GM12864 (cell line): ENCODE data around the gene RABL3.

Experiments used
- DNase-seq: peaks from one replicate; pipeline ENCODE4 v3.0.0-alpha.2; 2011; ENCODE audit warnings: low read depth
- H3K4me3 ChIP-seq: 2 replicates; pipeline ENCODE4 v1.5.1; 2011; ENCODE audit warnings: mild to moderate bottlenecking, low read depth, low read length, control low read depth
- TF ChIP-seq, protein P1 (sequence below): IDR thresholded peaks from 2 replicates; pipeline ENCODE4 v1.5.1; 2011; ENCODE audit warnings: low read depth, mild to moderate bottlenecking, moderate library complexity, low read length, control low read depth, inconsistent platforms; ENCODE audit errors: missing control alignments

RABL3 gene

DNA sequence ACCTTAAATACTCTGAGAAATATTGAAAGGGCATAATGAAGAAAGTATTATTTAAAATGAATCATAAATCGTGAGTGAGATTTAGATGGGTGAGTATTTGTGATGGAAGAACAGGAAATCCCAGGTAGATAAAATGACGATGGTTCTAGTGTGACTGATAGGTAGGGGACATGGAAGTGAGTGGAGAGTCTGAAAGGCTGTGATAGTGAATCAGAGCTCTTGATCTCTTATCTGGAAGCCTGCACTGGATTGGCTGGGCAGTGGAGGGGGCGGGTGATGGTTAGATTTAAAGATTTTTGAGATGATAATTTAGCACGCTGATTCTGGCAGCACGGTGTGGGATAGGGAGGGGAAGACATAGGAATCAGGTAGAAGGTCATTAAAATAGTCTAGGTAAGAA lies 80.4 kb downstream of the RABL3 start:
- TF ChIP-seq, protein P1, sequence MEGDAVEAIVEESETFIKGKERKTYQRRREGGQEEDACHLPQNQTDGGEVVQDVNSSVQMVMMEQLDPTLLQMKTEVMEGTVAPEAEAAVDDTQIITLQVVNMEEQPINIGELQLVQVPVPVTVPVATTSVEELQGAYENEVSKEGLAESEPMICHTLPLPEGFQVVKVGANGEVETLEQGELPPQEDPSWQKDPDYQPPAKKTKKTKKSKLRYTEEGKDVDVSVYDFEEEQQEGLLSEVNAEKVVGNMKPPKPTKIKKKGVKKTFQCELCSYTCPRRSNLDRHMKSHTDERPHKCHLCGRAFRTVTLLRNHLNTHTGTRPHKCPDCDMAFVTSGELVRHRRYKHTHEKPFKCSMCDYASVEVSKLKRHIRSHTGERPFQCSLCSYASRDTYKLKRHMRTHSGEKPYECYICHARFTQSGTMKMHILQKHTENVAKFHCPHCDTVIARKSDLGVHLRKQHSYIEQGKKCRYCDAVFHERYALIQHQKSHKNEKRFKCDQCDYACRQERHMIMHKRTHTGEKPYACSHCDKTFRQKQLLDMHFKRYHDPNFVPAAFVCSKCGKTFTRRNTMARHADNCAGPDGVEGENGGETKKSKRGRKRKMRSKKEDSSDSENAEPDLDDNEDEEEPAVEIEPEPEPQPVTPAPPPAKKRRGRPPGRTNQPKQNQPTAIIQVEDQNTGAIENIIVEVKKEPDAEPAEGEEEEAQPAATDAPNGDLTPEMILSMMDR, result no peak
- H3K4me3 ChIP-seq, result no peak overlapping the region
- no peak for DNase-seq

DNA sequence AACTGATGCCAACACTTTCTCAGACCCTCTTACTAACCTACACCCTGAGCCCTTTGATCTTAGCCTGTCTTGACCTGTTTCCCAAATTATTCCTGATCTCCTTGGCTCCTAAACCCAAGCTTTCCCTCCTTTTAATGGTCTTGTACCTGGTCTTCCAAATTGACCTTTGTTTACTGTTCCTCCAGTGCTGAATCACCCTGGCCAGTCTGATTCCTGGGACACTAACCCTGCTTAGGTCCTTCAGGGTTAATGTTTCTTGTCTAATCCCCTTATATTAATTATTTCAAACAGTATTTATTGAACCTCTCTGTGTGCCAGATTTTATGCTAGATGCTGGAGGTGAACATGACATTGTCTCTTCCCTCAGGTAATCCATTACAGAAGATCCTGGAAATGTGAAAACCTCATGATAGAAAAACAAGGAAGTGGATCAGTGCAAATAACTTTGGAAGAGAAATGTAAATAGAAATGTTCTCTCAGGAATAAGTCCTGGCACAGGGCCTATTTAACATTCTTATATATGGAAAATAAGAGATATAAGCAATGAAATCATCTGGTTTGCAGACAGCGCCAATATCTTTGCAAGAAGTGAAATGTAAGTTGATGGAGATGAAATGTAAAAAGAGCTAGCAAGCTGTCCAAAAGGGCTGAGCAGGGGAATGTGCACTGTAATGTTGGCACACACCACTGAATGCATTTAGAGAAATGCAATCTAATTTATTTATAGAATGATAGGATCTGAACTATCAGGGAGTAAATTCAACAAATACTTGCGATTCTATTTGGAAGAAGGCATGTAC lies 81.0 kb downstream of the RABL3 start:
- no peak for DNase-seq
- TF ChIP-seq, protein P1, result no peak
- no peak overlapping the region for H3K4me3 ChIP-seq

DNA sequence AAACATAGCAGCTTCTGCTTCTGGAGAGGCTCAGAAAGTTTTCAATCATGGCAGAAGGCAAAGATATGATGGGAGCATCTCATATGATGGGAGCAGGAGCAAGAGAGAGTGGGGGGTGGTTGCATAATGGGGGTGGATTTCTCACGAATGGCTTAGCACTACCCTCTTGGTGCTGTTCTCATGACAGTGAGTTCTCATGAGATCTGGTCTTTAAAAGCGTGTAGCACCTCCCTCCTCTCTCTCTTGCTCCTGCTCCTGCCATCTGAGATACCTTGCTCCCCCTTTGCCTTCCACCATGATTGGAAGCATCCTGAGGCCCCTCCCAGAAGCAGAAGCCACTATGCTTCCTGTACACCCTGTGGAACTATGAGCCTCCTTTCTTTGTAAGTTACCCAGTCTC lies 82.5 kb downstream of the RABL3 start:
- H3K4me3 ChIP-seq, result no peak overlapping the region
- DNase-seq, result no peak

DNA sequence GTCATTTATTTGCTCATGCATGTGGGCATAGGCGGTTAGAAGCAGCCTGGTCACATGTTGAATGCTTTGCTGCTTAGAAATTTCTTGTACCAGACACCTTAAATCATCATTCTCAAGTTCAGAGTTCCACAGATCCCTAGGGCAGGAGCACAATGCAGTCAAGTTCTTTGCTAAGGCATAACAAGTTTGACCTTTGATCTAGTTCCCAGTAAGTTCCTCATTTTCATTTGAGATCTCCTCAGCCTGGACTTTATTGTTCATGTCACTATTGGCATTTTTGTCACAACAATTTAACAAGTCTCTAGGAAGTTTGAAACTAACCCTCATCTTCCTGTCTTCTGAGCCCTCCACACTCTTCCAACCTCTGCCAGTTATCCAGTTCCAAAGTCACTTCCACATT lies 83.0 kb downstream of the RABL3 start:
- no peak for DNase-seq
- TF ChIP-seq, protein P1, result no peak
- no peak overlapping the region for H3K4me3 ChIP-seq

More for the DNA sequence above, 82.5 kb downstream of the RABL3 start:
- TF ChIP-seq, protein P1, result no peak

DNA sequence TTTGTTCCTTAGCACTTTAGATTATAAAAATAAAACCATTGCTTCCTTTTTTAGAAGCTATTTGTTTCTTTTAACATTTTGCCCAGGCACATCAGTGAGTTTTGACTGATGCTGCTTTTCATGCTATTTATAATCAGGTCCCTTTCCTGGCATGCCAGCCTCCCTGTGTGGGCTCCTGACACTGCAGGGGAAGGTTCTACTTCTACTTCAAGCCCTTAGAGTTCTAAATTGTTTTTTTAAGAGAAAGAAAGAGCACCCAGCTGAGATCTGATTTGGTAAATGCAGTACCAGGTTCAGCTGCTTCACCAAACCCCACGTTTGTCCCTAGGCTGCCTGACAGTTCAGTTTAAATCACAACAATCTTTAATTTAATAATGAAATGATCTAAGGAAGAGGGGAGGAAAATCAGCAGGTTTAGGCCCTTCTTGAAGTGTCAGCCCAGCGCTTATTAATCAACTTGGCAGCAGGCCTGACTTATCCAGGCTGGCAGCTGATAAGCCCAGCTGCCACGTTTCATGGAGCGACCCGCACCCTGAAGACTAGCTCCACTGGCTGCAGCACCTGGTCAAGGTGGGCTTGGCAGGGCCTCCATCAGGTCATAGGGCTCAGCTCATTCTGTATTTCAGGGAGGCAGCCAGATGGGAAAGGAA lies 89.3 kb downstream of the RABL3 start:
- DNase-seq, result no peak
- H3K4me3 ChIP-seq, result no peak overlapping the region

DNA sequence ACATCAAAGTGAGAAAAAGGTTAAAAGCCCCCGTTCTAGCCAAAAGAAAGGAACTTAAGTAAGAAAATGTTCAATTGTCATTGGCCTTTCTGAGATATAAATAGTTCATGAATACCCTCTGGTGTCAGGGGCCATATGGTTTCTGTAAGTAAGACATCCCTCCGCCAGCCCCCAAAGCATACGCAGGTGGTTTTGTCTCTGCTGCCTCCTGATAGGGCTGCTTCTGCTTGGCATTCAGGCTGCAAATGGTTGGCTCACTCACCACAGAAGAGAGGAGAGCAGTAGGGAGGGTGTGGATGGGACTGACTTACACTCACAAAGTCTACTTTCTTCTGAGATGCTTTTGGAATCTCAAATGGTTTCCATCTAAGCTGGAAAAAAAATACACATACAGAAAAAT lies 90.0 kb downstream of the RABL3 start:
- no peak for DNase-seq
- H3K4me3 ChIP-seq, result no peak overlapping the region
- TF ChIP-seq, protein P1, result no peak

More for the DNA sequence above, 89.3 kb downstream of the RABL3 start:
- TF ChIP-seq, protein P1, result no peak

DNA sequence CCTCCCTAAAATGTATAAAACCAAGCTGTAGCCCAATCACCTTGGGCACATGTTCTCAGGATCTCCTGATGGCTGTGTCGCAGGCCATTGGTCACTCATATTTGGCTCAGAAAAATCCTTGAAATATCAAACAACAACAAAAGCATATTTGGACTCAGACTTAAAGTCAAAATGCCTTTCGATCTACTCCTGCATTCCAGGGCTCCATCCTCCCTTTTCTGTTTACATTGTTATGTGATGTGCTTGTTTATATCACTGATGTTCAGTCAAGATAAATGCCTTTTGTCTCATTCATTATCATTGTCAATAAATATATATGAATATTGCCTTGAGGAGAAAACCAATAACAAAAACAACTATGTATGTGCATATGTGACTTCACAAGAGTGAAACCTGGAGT lies 92.0 kb downstream of the RABL3 start:
- no peak for DNase-seq
- no peak overlapping the region for H3K4me3 ChIP-seq
- TF ChIP-seq, protein P1, result no peak
